Fibroblast of lung (primary cell): ENCODE measurements around the gene WHRN. TPM values are rescaled to one million over a fixed set of nuclear protein-coding genes. Genes with fewer than 3 reads are reported as not detected.

Experiments
- DNase-seq, 2 donors: peaks; one replicate each; pipeline versions ENCODE4 v3.0.0 to v3.0.0-alpha.2; 2010; ENCODE audit warnings: low read depth in 2 of 2
- H2AFZ ChIP-seq: 2 replicates; pipeline ENCODE4 v1.5.1; 2012; ENCODE audit warnings: low read length, control low read depth, inconsistent platforms
- H3K27ac ChIP-seq: 2 replicates; pipeline ENCODE4 v1.5.1; 2011; ENCODE audit warnings: low read length, control low read depth; ENCODE audit not compliant: insufficient read depth
- H3K27me3 ChIP-seq: 2 replicates; pipeline ENCODE4 v1.5.1; 2011; ENCODE audit warnings: mild to moderate bottlenecking, low read length; ENCODE audit not compliant: control insufficient read depth, insufficient read depth
- H3K36me3 ChIP-seq: 2 replicates; pipeline ENCODE4 v1.5.1; 2011; ENCODE audit warnings: low read length; ENCODE audit not compliant: control insufficient read depth, insufficient read depth
- H3K4me1 ChIP-seq: 2 replicates; pipeline ENCODE4 v1.5.1; 2011; ENCODE audit warnings: low read length; ENCODE audit not compliant: control insufficient read depth, insufficient read depth; ENCODE audit errors: extremely low read depth
- H3K4me2 ChIP-seq: 2 replicates; pipeline ENCODE4 v1.5.1; 2011; ENCODE audit warnings: low read length, control low read depth; ENCODE audit not compliant: insufficient read depth; ENCODE audit errors: extremely low read depth
- H3K4me3 ChIP-seq, 4 experiments: fragments of 200-600 bp in 1 of 4; sonication (generic) in 1 of 4; replicated peaks in 1 of 4; 2 replicates each; pipeline ENCODE4 v1.5.1; 2011 to 2016; ENCODE audit warnings: low read length in 4 of 4, low read depth in 3 of 4, mild to moderate bottlenecking in 3 of 4, control low read depth in 2 of 4, inconsistent platforms in 1 of 4, mixed read lengths in 1 of 4; ENCODE audit not compliant: insufficient read depth in 1 of 4; ENCODE audit errors: control extremely low read depth in 1 of 4
- H3K79me2 ChIP-seq: 2 replicates; pipeline ENCODE4 v1.5.1; 2012; ENCODE audit warnings: mild to moderate bottlenecking, low read length, inconsistent platforms; ENCODE audit not compliant: control insufficient read depth, insufficient read depth
- H3K9ac ChIP-seq: 2 replicates; pipeline ENCODE4 v1.5.1; 2011; ENCODE audit warnings: mild to moderate bottlenecking, low read length, control low read depth; ENCODE audit not compliant: insufficient read depth
- H3K9me3 ChIP-seq: 2 replicates; pipeline ENCODE4 v1.5.1; 2012; ENCODE audit warnings: low read depth, low read length; ENCODE audit not compliant: control insufficient read depth, insufficient read depth
- H4K20me1 ChIP-seq: 2 replicates; pipeline ENCODE4 v1.5.1; 2011; ENCODE audit warnings: low read length; ENCODE audit not compliant: control insufficient read depth, insufficient read depth; ENCODE audit errors: extremely low read depth
- CTCF ChIP-seq, 2 donors: IDR thresholded peaks in 1 of 2; conservative IDR thresholded peaks in 1 of 2; 1 replicate in 1 of 2; 2 replicates in 1 of 2; pipeline ENCODE4 v1.5.1; 2011 to 2012; ENCODE audit warnings: low read length in 2 of 2, control low read depth in 1 of 2, inconsistent platforms in 1 of 2, low read depth in 1 of 2, mild to moderate bottlenecking in 1 of 2
- EZH2 ChIP-seq: IDR thresholded peaks from 2 replicates; pipeline ENCODE4 v1.5.1; 2012; ENCODE audit warnings: low read length, control low read depth, mild to moderate bottlenecking; ENCODE audit errors: missing control alignments
- polyA plus RNA-seq, 2 donors: library from polyadenylated mRNA; depleted of rRNA in 1 of 2; stranded (reverse) in 1 of 2; unstranded in 1 of 2; fragments of >200 nt; gene quantifications; 2 replicates each; pipeline ENCODE4 v1.2.1, GENCODE V29; 2011 to 2012; ENCODE audit warnings: missing spikeins in 1 of 2
- total RNA-seq: library from RNA; depleted of rRNA; stranded (reverse); fragments of >200 nt; gene quantifications from 2 replicates; pipeline ENCODE4 v1.2.1, GENCODE V29; 2014

Gene WHRN
- total and polyA plus RNA-seq, 2 donors (not counting 1 experiment from before 2014, with no cell fraction given) = 0.16 to 1.8 TPM

- no peak for DNase-seq
- H3K9ac ChIP-seq = no peak overlapping the region
- H3K4me2 ChIP-seq = no peak overlapping the region
- H4K20me1 ChIP-seq = no peaks in the 10 kb centered on the region
- H3K36me3 ChIP-seq = no peaks in the 10 kb centered on the region
- no peaks in the 10 kb centered on the region for H3K9me3 ChIP-seq
- no peaks in the 10 kb centered on the region for H3K79me2 ChIP-seq
- TF ChIP-seq EZH2 (no peak), CTCF (conservative IDR thresholded peaks at IDR 0.05 in 1 of 2, IDR thresholded peaks at IDR 0.05 in 1 of 2; ENCODE audit: low read depth in 1 of 2, low read length in 2 of 2) (no peak)
- no peak overlapping the region for H2AFZ ChIP-seq
- no peak overlapping the region for H3K4me3 ChIP-seq
- H3K27ac ChIP-seq = no peak overlapping the region
- no peaks in the 10 kb centered on the region for H3K27me3 ChIP-seq
- H3K4me1 ChIP-seq = no peaks in the 10 kb centered on the region
These were observed 103.9 kb downstream of the WHRN start for GRCh38 chr9:114401344-114401743.

DNA sequence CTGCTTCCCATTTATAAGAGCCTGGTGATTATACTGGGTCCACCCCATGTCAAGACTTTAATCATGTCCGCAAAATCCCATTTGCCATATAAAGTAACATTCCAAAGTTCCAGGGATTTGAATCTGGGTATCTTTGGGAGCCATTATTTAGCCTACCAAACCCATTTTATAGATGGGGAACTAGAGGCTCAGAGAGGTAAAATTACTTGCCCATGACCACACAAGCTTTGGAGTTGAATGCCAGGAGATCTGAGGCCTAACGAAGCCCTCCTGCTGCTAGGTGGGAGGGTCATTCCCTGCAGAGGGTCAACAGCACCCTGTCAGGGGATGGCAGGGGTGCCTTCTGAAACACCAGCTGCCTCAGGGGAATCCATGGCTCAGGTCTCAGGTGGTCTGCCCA is 104.5 kb downstream of the WHRN start:
- no peak for DNase-seq
- Histone ChIP-seq H3K4me1 (no peaks in the 10 kb centered on the region), H3K27ac (no peak overlapping the region), H3K9ac (no peak overlapping the region), H3K9me3 (no peaks in the 10 kb centered on the region), H3K36me3 (no peaks in the 10 kb centered on the region), H3K4me2 (no peak overlapping the region), H2AFZ (no peak overlapping the region), H3K4me3 (no peak overlapping the region), H3K27me3 (no peaks in the 10 kb centered on the region), H4K20me1 (no peaks in the 10 kb centered on the region), H3K79me2 (no peaks in the 10 kb centered on the region)
- TF ChIP-seq CTCF (conservative IDR thresholded peaks at IDR 0.05 in 1 of 2, IDR thresholded peaks at IDR 0.05 in 1 of 2; ENCODE audit: low read depth in 1 of 2, low read length in 2 of 2) (no peak), EZH2 (no peak)

- no peak overlapping the region for H2AFZ ChIP-seq
- H4K20me1 ChIP-seq = no peaks in the 10 kb centered on the region
- peak in 1 of 2 donors; percentile 39 for DNase-seq
- TF ChIP-seq CTCF (conservative IDR thresholded peaks at IDR 0.05 in 1 of 2, IDR thresholded peaks at IDR 0.05 in 1 of 2; ENCODE audit: low read depth in 1 of 2, low read length in 2 of 2) (no peak), EZH2 (no peak)
- no peaks in the 10 kb centered on the region for H3K9me3 ChIP-seq
- H3K27me3 ChIP-seq = no peaks in the 10 kb centered on the region
- H3K4me3 ChIP-seq = no peak overlapping the region
- no peaks in the 10 kb centered on the region for H3K4me1 ChIP-seq
- H3K4me2 ChIP-seq = no peak overlapping the region
- no peak overlapping the region for H3K9ac ChIP-seq
- H3K27ac ChIP-seq = no peak overlapping the region
- H3K36me3 ChIP-seq = no peaks in the 10 kb centered on the region
- H3K79me2 ChIP-seq = no peaks in the 10 kb centered on the region
These were observed 105.1 kb downstream of the WHRN start for GRCh38 chr9:114400219-114400618.
